ENCODE measurements around the gene LRBA. TPM values are rescaled to one million over a fixed set of nuclear protein-coding genes. Genes with fewer than 3 reads are reported as not detected.

The LRBA gene
- total RNA-seq, 1 experiment from 2014 or later = 55.3 TPM

DNA sequence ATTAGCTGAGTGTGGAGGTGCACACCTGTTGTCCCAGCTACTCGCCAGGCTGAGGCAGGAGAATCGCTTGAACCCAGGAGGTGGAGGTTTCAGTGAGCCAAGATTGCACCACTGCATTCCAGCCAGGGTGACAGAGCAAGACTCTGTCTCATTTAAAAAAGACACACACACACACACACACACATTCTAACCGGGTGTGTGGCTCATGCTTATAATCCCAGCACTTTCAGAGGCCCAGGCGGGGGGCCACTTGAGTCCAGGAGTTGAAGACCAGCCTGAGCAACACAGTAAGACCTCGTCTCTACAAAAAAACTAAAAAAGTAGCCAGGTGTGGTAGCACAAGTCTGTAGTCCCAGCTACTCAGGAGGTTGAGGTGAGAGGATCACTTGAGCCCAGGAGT, 152.3 kb downstream of the LRBA start:
- Mint-ChIP-seq H3K4me1 (no peaks in the 10 kb centered on the region), H3K36me3 (ENCODE audit: insufficient read depth in 1 of 3, low read depth in 3 of 3) (peaks cover 0 to 4% (median 4%) of the 10 kb centered on the region in 3 experiments; a peak in 3 of 7 replicates), H3K27ac (no peak overlapping the region; a peak in 1 of 7 replicates), H3K27me3 (ENCODE audit: low read depth) (no peaks in the 10 kb centered on the region), H3K9me3 (no peaks in the 10 kb centered on the region), H3K4me3 (no peak overlapping the region)
- TF ChIP-seq, protein P1, sequence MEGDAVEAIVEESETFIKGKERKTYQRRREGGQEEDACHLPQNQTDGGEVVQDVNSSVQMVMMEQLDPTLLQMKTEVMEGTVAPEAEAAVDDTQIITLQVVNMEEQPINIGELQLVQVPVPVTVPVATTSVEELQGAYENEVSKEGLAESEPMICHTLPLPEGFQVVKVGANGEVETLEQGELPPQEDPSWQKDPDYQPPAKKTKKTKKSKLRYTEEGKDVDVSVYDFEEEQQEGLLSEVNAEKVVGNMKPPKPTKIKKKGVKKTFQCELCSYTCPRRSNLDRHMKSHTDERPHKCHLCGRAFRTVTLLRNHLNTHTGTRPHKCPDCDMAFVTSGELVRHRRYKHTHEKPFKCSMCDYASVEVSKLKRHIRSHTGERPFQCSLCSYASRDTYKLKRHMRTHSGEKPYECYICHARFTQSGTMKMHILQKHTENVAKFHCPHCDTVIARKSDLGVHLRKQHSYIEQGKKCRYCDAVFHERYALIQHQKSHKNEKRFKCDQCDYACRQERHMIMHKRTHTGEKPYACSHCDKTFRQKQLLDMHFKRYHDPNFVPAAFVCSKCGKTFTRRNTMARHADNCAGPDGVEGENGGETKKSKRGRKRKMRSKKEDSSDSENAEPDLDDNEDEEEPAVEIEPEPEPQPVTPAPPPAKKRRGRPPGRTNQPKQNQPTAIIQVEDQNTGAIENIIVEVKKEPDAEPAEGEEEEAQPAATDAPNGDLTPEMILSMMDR (conservative IDR thresholded peaks at IDR 0.05) = no peak
- Histone ChIP-seq H3T11ph (ENCODE audit: low read length) (no peak overlapping the region), H2BK15ac (ENCODE audit: low read depth, low read length) (no peak overlapping the region), H3K18ac (ENCODE audit: insufficient read length, low read depth, low read length) (no peak overlapping the region), H3K9ac (ENCODE audit: extremely low read depth, insufficient read length, low read length) (no peak overlapping the region), H2AFZ (ENCODE audit: low read length) (no peak overlapping the region), H3K56ac (ENCODE audit: insufficient read length, low read depth, low read length) (no peak overlapping the region), H3K27ac (ENCODE audit: insufficient read length, low read depth, low read length) (no peak overlapping the region), H3K79me2 (ENCODE audit: insufficient read depth, low read length) (no peaks in the 10 kb centered on the region), H3K4me1 (ENCODE audit: insufficient read depth, low read length) (no peaks in the 10 kb centered on the region), H3K9me3 (ENCODE audit: control insufficient read depth, low read depth, low read length) (no peaks in the 10 kb centered on the region), H4K91ac (ENCODE audit: insufficient read length, low read depth, low read length) (no peak overlapping the region), H3K4me2 (ENCODE audit: insufficient read depth, insufficient read length, low read length) (no peak overlapping the region), H3K79me1 (ENCODE audit: insufficient read depth, low read depth, low read length, poor library complexity, severe bottlenecking) (no peaks in the 10 kb centered on the region), H4K20me1 (ENCODE audit: control insufficient read depth, insufficient read depth, insufficient read length) (no peaks in the 10 kb centered on the region), H2BK5ac (ENCODE audit: insufficient read length, low read length) (no peak overlapping the region), H2BK120ac (ENCODE audit: low read depth, low read length, poor library complexity, severe bottlenecking) (no peak overlapping the region), H4K8ac (replicated peaks; ENCODE audit: insufficient read length, low read depth, low read length) (no peak overlapping the region), H3K14ac (ENCODE audit: insufficient read depth, low read length) (no peak overlapping the region), H2AK5ac (ENCODE audit: insufficient read length, low read length) (no peak overlapping the region), H2BK20ac (ENCODE audit: low read depth, low read length, poor library complexity, severe bottlenecking) (no peak overlapping the region), H3K23ac (ENCODE audit: insufficient read length, low read depth, low read length) (no peak overlapping the region), H4K5ac (ENCODE audit: insufficient read length, low read depth, low read length) (no peak overlapping the region), H3K4ac (ENCODE audit: low read depth, low read length) (no peak overlapping the region), H3K27me3 (ENCODE audit: insufficient read depth, low read length) (no peaks in the 10 kb centered on the region), H3K23me2 (ENCODE audit: insufficient read length, low read depth, low read length, poor library complexity, severe bottlenecking) (no peaks in the 10 kb centered on the region), H2BK12ac (ENCODE audit: insufficient read length, low read depth, low read length) (no peak overlapping the region)
- no peak for DNase-seq
- WGBS (ENCODE audit: extremely low coverage, insufficient read length, low lambda C conversion rate) = no CpG with 5 or more reads among the region's 5 CpGs
